Stimulated activated naive B cell treated with anti-CD40 and anti-IgM and Interleukin-4, amounts not matched to agents 10 μg/mL and 1 μg/mL and 100 μg/mL, for 72 hours (primary cell): ENCODE results near the gene RBBP7.
A peak's percentile ranks its signal among the peaks of the same experiment; 100 is the strongest.

Experiments used
- ATAC-seq, 2 donors: fragments of 150-1000 bp; cut with Tn5 transposase; replicated peaks; 2 replicates each; pipeline ENCODE4 v1.10.0; 2021; ENCODE audit warnings: moderate library complexity in 1 of 2
- DNase-seq: peaks from one replicate; pipeline ENCODE4 v3.0.0; 2021
- H3K27ac Mint-ChIP-seq: one replicate; pipeline ENCODE4 v1.8.0; 2022; ENCODE audit warnings: mild to moderate bottlenecking, mixed read lengths
- H3K27me3 Mint-ChIP-seq, 2 donors: one replicate each; pipeline ENCODE4 v1.8.0; 2022; ENCODE audit warnings: mixed read lengths in 2 of 2
- H3K36me3 Mint-ChIP-seq, 2 donors: one replicate each; pipeline ENCODE4 v1.8.0; 2022; ENCODE audit warnings: mixed read lengths in 2 of 2, mild to moderate bottlenecking in 1 of 2
- H3K4me1 Mint-ChIP-seq, 2 donors: one replicate each; pipeline ENCODE4 v1.8.0; 2022; ENCODE audit warnings: mixed read lengths in 2 of 2, mild to moderate bottlenecking in 1 of 2
- H3K4me3 Mint-ChIP-seq, 2 donors: one replicate each; pipeline ENCODE4 v1.8.0; 2022; ENCODE audit warnings: mild to moderate bottlenecking in 2 of 2, mixed read lengths in 2 of 2, moderate library complexity in 1 of 2
- H3K9me3 Mint-ChIP-seq, 2 donors: one replicate each; pipeline ENCODE4 v1.8.0; 2022; ENCODE audit warnings: mixed read lengths in 2 of 2, mild to moderate bottlenecking in 1 of 2

The RBBP7 gene

DNA sequence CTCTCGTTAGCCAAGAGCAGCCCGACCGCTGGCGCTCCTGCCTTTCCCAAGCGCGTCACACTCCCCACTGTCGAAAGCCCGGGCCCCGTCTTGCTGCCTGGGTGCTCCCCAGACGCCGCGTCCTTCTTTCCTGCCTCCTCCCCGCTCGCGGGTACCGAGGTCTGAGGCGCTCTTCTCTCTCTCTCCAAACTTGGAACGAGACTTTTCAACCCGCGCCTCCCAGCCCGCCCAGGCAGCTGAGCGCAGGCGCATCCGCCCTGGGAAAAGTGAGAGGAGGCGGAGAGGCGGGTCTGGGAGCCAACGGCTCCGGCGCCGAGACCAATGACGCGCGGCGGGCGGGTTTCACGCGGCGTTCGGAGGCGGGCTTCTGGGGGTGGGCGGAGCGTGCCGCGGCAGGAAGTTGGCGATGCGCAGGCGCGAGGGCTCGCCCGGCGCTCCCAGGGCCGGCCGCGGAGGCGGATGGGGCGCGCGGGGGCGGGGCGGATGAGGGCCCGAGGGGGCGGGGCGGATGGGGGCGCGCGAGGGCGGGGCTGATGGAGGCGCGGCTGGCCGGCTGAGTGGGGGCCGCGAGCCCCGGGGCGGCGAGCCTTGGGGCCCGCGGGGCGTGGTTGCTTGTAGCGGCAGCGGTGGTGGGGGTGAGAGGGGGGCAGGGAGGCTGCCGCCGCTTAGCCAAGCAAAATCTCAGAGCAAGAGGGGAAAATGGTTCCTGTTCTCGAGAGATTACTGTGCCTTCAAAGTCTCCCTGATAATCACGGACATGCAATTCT lies at the start of gene RBBP7:
RBBP7 (minus strand) TSS at position 268 of the 767 bp plus-strand sequence. CDS start 309 bp downstream, outside the sequence.
- peaks cover 14 to 20% of the 10 kb centered on the region in 2 donors for H3K4me1 Mint-ChIP-seq
- peak within 1 kb of the TSS; percentile 99 for H3K27ac Mint-ChIP-seq
- ATAC-seq = peak; percentile 83 to 86
- H3K9me3 Mint-ChIP-seq = no peaks in the 10 kb centered on the region
- peak; percentile 93 for DNase-seq
- H3K4me3 Mint-ChIP-seq = peak within 1 kb of the TSS; percentile 97
- peaks cover 0 to 17% of the 10 kb centered on the region in 2 donors for H3K27me3 Mint-ChIP-seq
- peaks cover 9 to 20% of the 10 kb centered on the region in 2 donors for H3K36me3 Mint-ChIP-seq

DNA sequence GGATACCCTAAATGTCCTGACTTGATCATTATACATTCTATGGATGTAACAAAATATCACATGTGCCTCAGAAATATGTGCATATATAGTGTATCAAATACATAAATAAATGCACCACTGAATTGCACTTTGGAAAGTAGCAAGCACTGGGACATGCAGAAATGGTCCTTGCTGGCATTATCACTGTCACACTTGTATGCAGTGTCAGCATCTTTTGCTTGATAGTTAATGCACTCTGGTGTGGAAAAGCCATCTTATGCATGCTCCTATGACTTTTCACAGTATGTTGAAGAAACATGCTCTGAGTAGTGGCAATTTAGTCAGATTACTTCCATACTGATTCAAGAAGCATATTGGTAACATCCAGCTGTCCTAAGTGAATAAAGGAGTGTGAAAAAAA lies 48.8 kb upstream of the RBBP7 start:
- Mint-ChIP-seq H3K36me3 (no peaks in the 10 kb centered on the region), H3K9me3 (no peaks in the 10 kb centered on the region), H3K27me3 (peaks cover 0 to 12% of the 10 kb centered on the region in 2 donors), H3K4me1 (peaks cover 0 to 5% of the 10 kb centered on the region in 2 donors), H3K4me3 (no peak overlapping the region), H3K27ac (no peak overlapping the region)
- ATAC-seq (no peak), DNase-seq (no peak)

DNA sequence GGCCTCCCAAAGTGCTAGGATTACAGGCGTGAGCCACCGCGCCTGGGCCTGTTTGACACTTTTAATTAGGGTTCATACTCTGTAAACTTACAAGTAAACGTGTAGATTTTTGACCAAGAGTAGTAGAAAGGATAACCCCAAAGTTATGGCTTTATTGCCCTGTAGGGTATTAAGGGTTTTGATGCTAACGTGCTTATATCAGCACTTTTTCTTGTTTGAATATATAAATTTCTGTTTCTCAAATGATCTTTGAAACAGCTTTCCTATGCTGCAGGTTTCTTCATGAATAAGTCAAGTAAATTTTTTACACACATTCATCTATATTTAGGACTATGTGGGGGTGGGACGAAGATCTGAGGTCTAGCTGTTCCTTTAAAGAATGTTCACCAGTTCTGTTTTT lies 47.0 kb upstream of the RBBP7 start:
- Mint-ChIP-seq H3K36me3 (no peaks in the 10 kb centered on the region), H3K27ac (no peak overlapping the region), H3K27me3 (peaks cover 0 to 12% of the 10 kb centered on the region in 2 donors), H3K4me1 (peaks cover 0 to 5% of the 10 kb centered on the region in 2 donors), H3K4me3 (no peak overlapping the region), H3K9me3 (no peaks in the 10 kb centered on the region)
- ATAC-seq = no peak
- no peak for DNase-seq

DNA sequence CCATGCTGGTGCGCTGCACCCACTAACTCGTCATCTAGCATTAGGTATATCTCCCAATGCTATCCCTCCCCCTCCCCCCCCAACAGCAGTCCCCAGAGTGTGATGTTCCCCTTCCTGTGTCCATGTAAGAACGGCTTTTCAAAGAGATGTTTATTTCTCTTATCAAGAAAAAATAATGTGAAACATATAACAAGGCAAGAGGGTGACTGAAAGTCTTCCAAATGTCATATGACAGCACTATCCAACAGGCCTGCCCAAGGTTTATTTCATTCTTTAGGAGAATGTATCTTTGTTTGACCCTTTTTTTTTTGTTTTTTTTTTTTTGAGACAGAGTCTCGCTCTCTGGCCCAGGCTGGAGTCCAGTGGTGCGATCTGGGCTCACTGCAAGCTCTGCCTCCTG lies 46.4 kb upstream of the RBBP7 start:
- no peak overlapping the region for H3K27ac Mint-ChIP-seq
- no peak for ATAC-seq
- peaks cover 0 to 5% of the 10 kb centered on the region in 2 donors for H3K4me1 Mint-ChIP-seq
- no peak overlapping the region for H3K4me3 Mint-ChIP-seq
- peaks cover 0 to 12% of the 10 kb centered on the region in 2 donors for H3K27me3 Mint-ChIP-seq
- no peaks in the 10 kb centered on the region for H3K36me3 Mint-ChIP-seq
- no peak for DNase-seq
- no peaks in the 10 kb centered on the region for H3K9me3 Mint-ChIP-seq

DNA sequence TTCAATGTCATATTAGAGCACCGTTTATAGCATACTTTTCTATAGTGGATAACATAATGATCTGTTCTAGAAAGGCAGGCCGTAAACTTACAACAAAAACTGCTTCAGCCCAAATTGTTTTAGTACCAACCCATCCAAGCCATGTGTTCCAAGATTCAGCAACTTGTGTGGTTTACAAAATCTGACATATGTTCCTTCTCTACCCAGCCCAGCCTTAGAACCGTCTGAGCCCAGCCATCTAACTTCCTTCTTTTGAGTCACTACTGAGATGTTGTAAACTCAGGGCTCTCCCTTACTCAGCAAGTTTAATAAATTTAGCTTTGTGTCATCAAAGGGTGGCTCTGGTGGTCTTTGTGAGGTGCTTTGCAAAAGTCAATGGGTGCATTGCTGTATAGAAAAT lies 43.9 kb upstream of the RBBP7 start:
- Mint-ChIP-seq H3K9me3 (no peaks in the 10 kb centered on the region), H3K27ac (no peak overlapping the region), H3K36me3 (no peaks in the 10 kb centered on the region), H3K4me3 (no peak overlapping the region), H3K4me1 (peaks cover 0 to 5% of the 10 kb centered on the region in 2 donors), H3K27me3 (peaks cover 0 to 8% of the 10 kb centered on the region in 2 donors)
- DNase-seq (no peak), ATAC-seq (peak in 1 of 2 donors; percentile 31)

GRCh38 chrX:16910376-16910775 lies 40.2 kb upstream of the RBBP7 start:
- Mint-ChIP-seq H3K27ac (no peak overlapping the region), H3K36me3 (no peaks in the 10 kb centered on the region), H3K27me3 (peaks cover 0 to 7% of the 10 kb centered on the region in 2 donors), H3K9me3 (no peaks in the 10 kb centered on the region), H3K4me1 (no peaks in the 10 kb centered on the region), H3K4me3 (no peak overlapping the region)
- DNase-seq = no peak
- no peak for ATAC-seq

DNA sequence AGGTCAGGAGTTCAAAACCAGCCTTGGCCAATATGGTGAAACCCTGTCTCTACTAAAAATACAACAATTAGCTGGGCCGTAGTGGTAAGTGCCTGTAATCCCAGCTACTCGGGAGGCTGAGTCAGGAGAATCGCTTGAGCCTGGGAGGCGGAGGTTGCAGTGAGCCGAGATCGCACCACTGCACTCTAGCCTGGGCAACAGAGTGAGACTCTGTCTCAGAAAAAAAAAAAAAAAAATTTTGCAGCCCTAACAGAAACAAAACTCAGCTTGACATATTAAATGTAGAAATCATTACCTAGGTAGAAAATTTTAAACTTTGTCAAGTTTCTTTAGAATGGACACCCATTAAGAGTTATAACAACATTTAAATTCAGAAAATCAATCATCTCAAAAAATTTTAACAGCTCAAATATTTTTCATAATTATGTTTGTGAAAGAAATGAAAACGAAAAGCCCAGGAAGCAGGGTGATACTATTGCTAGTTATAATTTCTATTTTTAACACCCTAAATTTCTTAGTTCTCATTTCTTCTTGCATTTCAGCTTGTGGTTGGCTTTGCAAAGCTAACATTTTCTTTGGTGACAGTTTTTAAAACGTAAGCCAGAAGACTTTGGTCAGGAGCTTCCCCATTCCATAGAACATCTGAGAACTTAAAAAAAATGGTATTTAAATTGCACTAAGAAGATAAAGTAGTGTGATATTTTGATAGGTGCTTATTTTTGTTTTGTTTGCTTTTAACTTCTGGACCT lies 33.3 kb upstream of the RBBP7 start:
- ATAC-seq (peak; percentile 87 to 88), DNase-seq (no peak)
- peaks cover 5 to 12% of the 10 kb centered on the region in 2 donors for H3K4me1 Mint-ChIP-seq
- H3K9me3 Mint-ChIP-seq = peaks cover 2 to 4% of the 10 kb centered on the region in 2 donors
- H3K36me3 Mint-ChIP-seq = no peaks in the 10 kb centered on the region
- H3K4me3 Mint-ChIP-seq = peak overlapping the region; percentile 25 to 48
- peaks cover 0 to 26% of the 10 kb centered on the region in 2 donors for H3K27me3 Mint-ChIP-seq
- peak overlapping the region; percentile 73 for H3K27ac Mint-ChIP-seq

GRCh38 chrX:16897445-16897844 lies 27.3 kb upstream of the RBBP7 start:
- ATAC-seq = no peak
- H3K36me3 Mint-ChIP-seq = no peaks in the 10 kb centered on the region
- H3K4me3 Mint-ChIP-seq = no peak overlapping the region
- DNase-seq = no peak
- H3K9me3 Mint-ChIP-seq = no peaks in the 10 kb centered on the region
- H3K27me3 Mint-ChIP-seq = peaks cover 0 to 21% of the 10 kb centered on the region in 2 donors
- H3K27ac Mint-ChIP-seq = no peak overlapping the region
- H3K4me1 Mint-ChIP-seq = peaks cover 5% of the 10 kb centered on the region in 2 donors

GRCh38 chrX:16892504-16893362 lies 22.6 kb upstream of the RBBP7 start:
- Mint-ChIP-seq H3K4me3 (peak overlapping the region; percentile 3 to 64), H3K9me3 (no peaks in the 10 kb centered on the region), H3K4me1 (peaks cover 5% of the 10 kb centered on the region in 2 donors), H3K27me3 (peaks cover 0 to 33% of the 10 kb centered on the region in 2 donors), H3K36me3 (no peaks in the 10 kb centered on the region), H3K27ac (no peak overlapping the region)
- DNase-seq (peak; percentile 36), ATAC-seq (peak; percentile 77 to 82)

GRCh38 chrX:16885628-16886027 lies 15.5 kb upstream of the RBBP7 start:
- DNase-seq (no peak), ATAC-seq (peak; percentile 26)
- H3K27ac Mint-ChIP-seq = no peak overlapping the region

GRCh38 chrX:16883487-16883804 lies 13.3 kb upstream of the RBBP7 start:
- no peaks in the 10 kb centered on the region for H3K36me3 Mint-ChIP-seq
- H3K27ac Mint-ChIP-seq = no peak overlapping the region
- H3K4me1 Mint-ChIP-seq = peaks cover 9 to 10% of the 10 kb centered on the region in 2 donors
- peaks cover 0 to 20% of the 10 kb centered on the region in 2 donors for H3K27me3 Mint-ChIP-seq
- DNase-seq = no peak
- H3K9me3 Mint-ChIP-seq = no peaks in the 10 kb centered on the region
- no peak for ATAC-seq
- no peak overlapping the region for H3K4me3 Mint-ChIP-seq

More at GRCh38 chrX:16885628-16886027, 15.5 kb upstream of the RBBP7 start:
- Mint-ChIP-seq H3K4me1 (peaks cover 9 to 10% of the 10 kb centered on the region in 2 donors), H3K4me3 (no peak overlapping the region), H3K27me3 (peaks cover 0 to 31% of the 10 kb centered on the region in 2 donors), H3K9me3 (no peaks in the 10 kb centered on the region), H3K36me3 (no peaks in the 10 kb centered on the region)

DNA sequence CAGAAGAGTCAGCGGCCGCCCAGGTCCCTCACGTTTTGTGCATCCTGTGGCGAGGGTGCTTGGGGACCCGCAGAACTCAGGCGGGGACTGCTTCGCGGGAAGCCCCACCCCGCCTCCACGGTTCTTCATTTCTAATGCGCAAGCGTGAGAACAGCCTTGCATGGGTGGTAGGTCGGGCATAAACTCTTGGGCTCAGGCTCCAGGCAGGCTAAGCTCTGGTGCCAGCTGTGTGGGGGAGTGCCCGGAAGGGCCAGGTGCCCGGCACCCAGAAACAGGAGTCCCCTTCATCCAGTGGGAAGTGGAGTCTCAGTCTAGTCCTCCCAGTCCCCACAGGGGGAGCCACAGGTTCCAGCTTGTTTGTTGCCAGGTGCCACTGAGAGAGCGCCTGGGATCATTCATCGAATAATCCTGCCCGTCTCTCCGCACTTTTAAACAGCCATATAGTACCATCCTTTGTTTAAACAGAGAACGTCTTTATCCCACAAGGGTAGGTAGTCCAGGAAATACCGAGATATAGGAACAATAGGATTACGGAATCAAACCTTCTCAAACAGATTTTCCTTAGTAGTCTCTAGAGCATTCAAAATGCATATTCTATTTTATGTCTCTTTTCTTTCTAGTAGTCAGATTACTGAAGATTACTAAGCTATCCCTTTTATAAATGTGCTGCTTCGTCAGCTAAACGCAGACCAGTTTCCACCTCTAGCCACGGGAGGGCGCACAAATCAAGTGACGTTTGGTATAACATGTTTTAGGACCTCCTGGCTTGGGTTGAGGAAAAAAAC lies 12.7 kb upstream of the RBBP7 start:
- Mint-ChIP-seq H3K4me3 (peak overlapping the region; percentile 80 to 83), H3K9me3 (no peaks in the 10 kb centered on the region), H3K27me3 (peaks cover 0 to 14% of the 10 kb centered on the region in 2 donors), H3K4me1 (peaks cover 9 to 10% of the 10 kb centered on the region in 2 donors), H3K36me3 (no peaks in the 10 kb centered on the region), H3K27ac (peak overlapping the region; percentile 73)
- DNase-seq (peak; percentile 56), ATAC-seq (peak; percentile 87 to 94)

- H3K4me3 Mint-ChIP-seq = peak overlapping the region; percentile 80 to 83
- no peaks in the 10 kb centered on the region for H3K9me3 Mint-ChIP-seq
- no peak for DNase-seq
These were observed 12.0 kb upstream of the RBBP7 start for GRCh38 chrX:16882169-16882568.

More at GRCh38 chrX:16882169-16882568, 12.0 kb upstream of the RBBP7 start:
- ATAC-seq = peak; percentile 56 to 66
- peak overlapping the region; percentile 73 for H3K27ac Mint-ChIP-seq
- H3K36me3 Mint-ChIP-seq = no peaks in the 10 kb centered on the region
- H3K4me1 Mint-ChIP-seq = peaks cover 9 to 10% of the 10 kb centered on the region in 2 donors
- peaks cover 0 to 14% of the 10 kb centered on the region in 2 donors for H3K27me3 Mint-ChIP-seq
